Testis (tissue), 3 donors: ENCODE results near the gene PRKAG2. TPM values are rescaled to one million over a fixed set of nuclear protein-coding genes. Genes with fewer than 3 reads are reported as not detected.
A peak's percentile ranks its signal among the peaks of the same experiment; 100 is the strongest.
"Not testable (repeated sequence)": the region's sequence is repeated elsewhere in the genome, so short reads cannot be mapped to it uniquely, and the experiment has no call there.

Source experiments
- DNase-seq: peaks from one replicate; pipeline ENCODE4 v3.0.0-alpha.2; 2019
- H3K27ac ChIP-seq, 2 donors: fragments of 200-600 bp; sonication (generic); one replicate each; pipeline ENCODE4 v1.5.1; 2019
- H3K27me3 ChIP-seq: fragments of 200-600 bp; sonication (generic); one replicate; pipeline ENCODE4 v1.5.1; 2019
- H3K36me3 ChIP-seq: fragments of 200-600 bp; sonication (generic); one replicate; pipeline ENCODE4 v1.5.1; 2017; ENCODE audit warnings: low read depth; ENCODE audit errors: missing control alignments
- H3K4me1 ChIP-seq: fragments of 200-600 bp; sonication (generic); one replicate; pipeline ENCODE4 v1.5.1; 2019
- H3K4me3 ChIP-seq, 2 donors: fragments of 200-600 bp; sonication (generic); one replicate each; pipeline ENCODE4 v1.5.1; 2017 to 2019
- H3K9me3 ChIP-seq: fragments of 200-600 bp; sonication (generic); one replicate; pipeline ENCODE4 v1.5.1; 2017
- POLR2A ChIP-seq: fragments of 450-650 bp; IDR thresholded peaks from one replicate; pipeline ENCODE4 v1.6.1; 2017; ENCODE audit warnings: antibody characterized with exemption, mild to moderate bottlenecking, moderate library complexity
- WGBS, 2 donors: methylation state at CpG; one replicate each; pipeline ENCODE4 v1.1.5; 2018; 5-methylcytosine and 5-hydroxymethylcytosine counted together
- intact Hi-C: fragments of 100-400 bp; cut with DNase I; formaldehyde crosslinking; loops from one replicate; pipeline ENCODE4 v1.15.1; 2023; ENCODE audit warnings: low total_unique reads
- polyA plus RNA-seq: library from polyadenylated mRNA; stranded (reverse); fragments of 350-450 nt; fragmentation: Illumina TruSeq; extraction: RNeasy Lipid Tissue Mini Kit (QIAGEN cat#74804); gene quantifications from one replicate; pipeline ENCODE4 v1.2.3, GENCODE V29; 2014; ENCODE audit warnings: low read depth, low replicate concordance; ENCODE audit not compliant: insufficient read depth
- total RNA-seq, 2 donors: library from RNA; depleted of rRNA; stranded (reverse); fragments of >200 nt; gene quantifications; one replicate each; pipeline ENCODE4 v1.2.3, GENCODE V29; 2016
- TF ChIP-seq, protein P1 (sequence below), 3 experiments: fragments of 450-650 bp in 2 of 3; fragments of 200-600 bp in 1 of 3; sonication (generic) in 1 of 3; IDR thresholded peaks; one replicate each; pipeline ENCODE4 v1.5.1; 2016 to 2019; ENCODE audit warnings: antibody characterized with exemption in 3 of 3, mild to moderate bottlenecking in 2 of 3, moderate library complexity in 1 of 3

Gene PRKAG2
- total and polyA plus RNA-seq, 3 donors from 2014 or later, result 27.9 to 28.7 (median 28.6) TPM

DNA sequence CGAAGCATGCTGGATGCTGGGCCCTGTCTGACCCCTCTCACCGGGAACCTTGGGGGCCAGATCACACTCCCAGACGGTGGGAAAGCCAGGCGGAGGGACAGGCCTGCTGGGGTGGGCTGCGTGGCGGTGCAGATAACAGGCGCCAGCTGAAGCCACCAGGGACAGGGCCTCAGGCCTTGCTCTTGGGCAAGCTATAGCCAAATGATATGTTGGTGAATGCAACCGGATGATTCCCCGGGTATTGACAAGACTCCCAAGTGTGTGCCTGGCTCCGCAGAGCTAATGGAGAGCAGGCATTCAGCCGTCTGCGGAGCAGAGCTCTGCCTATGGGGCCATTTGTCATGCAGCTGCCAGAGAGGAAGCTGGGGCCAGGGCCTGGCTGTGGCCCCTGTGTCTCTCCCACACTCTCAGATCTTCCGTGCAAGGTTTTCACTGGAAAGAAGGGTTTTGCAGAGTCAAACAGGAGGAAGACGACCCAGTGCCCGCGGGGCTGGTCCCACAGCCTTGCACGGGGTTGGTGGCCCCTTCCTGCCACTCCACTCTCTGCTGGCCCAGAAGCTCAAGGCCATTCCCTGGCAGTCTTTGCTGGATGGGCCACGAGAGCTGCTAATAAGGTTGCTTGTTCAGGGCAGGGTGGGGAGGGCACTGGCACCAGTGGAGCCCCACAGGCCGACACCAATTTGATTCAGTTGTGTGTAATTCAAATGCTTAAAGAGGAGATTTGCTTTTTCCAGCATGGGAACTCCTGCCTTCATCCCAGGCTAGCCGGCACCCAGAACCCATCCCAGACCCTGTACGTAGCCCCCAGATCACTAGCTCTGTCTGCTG, 91.8 kb downstream of the PRKAG2 start:
- no peak for DNase-seq
- WGBS, 2 donors, result 86 to 88% methylated on average over 10 to 21 of the region's 21 CpGs
- intact Hi-C loops, result loop anchor here (10.0 kb wide), 1 partner anchor 140 kb away; no protein-coding TSS in a partner anchor
- no peaks in the 10 kb centered on the region for H3K9me3 ChIP-seq
- no peak for TF ChIP-seq POLR2A
- TF ChIP-seq, protein P1, sequence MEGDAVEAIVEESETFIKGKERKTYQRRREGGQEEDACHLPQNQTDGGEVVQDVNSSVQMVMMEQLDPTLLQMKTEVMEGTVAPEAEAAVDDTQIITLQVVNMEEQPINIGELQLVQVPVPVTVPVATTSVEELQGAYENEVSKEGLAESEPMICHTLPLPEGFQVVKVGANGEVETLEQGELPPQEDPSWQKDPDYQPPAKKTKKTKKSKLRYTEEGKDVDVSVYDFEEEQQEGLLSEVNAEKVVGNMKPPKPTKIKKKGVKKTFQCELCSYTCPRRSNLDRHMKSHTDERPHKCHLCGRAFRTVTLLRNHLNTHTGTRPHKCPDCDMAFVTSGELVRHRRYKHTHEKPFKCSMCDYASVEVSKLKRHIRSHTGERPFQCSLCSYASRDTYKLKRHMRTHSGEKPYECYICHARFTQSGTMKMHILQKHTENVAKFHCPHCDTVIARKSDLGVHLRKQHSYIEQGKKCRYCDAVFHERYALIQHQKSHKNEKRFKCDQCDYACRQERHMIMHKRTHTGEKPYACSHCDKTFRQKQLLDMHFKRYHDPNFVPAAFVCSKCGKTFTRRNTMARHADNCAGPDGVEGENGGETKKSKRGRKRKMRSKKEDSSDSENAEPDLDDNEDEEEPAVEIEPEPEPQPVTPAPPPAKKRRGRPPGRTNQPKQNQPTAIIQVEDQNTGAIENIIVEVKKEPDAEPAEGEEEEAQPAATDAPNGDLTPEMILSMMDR (IDR thresholded peaks at IDR 0.05), result no peak
- H3K27me3 ChIP-seq, result no peaks in the 10 kb centered on the region
- peaks cover 6% of the 10 kb centered on the region for H3K4me1 ChIP-seq
- H3K36me3 ChIP-seq, result no peaks in the 10 kb centered on the region
- no peak overlapping the region for H3K4me3 ChIP-seq
- H3K27ac ChIP-seq, result no peak overlapping the region

DNA sequence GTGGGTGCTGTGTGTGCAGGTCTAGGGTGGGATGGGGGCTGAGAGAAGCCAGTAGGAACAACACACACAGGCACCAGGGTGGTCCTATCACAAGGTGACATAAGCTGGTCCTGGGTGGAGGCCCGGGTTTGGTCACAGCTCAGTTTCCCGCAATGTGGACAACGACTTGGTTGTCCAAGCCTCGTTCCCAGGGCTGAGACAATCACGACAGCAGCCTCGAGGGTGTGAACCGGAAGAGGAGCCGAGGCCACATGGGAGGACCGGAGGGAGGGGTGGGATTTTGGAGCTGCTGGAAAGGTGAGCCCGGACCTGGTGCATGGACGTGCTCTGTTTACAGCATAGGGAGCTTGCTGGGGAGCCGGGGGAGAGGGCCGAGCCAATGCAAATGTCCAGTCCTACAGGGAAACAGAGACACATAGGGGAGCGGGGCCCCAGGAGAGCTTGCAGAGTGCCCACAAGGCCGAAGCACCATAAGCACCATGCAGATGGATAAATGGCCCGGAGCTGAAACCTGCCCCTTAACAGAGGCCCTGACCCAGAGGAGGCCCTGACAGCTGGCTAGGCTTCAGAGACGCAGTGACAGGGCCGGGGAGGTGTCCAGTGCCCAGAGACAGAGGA, 92.8 kb downstream of the PRKAG2 start:
- intact Hi-C loops, result loop anchor here (10.0 kb wide), 1 partner anchor 141 kb away; no protein-coding TSS in a partner anchor
- Histone ChIP-seq H3K9me3 (no peaks in the 10 kb centered on the region), H3K4me3 (no peak overlapping the region), H3K27ac (no peak overlapping the region), H3K4me1 (peaks cover 6% of the 10 kb centered on the region), H3K36me3 (no peaks in the 10 kb centered on the region), H3K27me3 (no peaks in the 10 kb centered on the region)
- DNase-seq, result no peak
- no peak for TF ChIP-seq POLR2A
- TF ChIP-seq, protein P1 (IDR thresholded peaks at IDR 0.05), result no peak
- 92 to 95% methylated on average over 16 to 18 of the region's 18 CpGs for WGBS, 2 donors

DNA sequence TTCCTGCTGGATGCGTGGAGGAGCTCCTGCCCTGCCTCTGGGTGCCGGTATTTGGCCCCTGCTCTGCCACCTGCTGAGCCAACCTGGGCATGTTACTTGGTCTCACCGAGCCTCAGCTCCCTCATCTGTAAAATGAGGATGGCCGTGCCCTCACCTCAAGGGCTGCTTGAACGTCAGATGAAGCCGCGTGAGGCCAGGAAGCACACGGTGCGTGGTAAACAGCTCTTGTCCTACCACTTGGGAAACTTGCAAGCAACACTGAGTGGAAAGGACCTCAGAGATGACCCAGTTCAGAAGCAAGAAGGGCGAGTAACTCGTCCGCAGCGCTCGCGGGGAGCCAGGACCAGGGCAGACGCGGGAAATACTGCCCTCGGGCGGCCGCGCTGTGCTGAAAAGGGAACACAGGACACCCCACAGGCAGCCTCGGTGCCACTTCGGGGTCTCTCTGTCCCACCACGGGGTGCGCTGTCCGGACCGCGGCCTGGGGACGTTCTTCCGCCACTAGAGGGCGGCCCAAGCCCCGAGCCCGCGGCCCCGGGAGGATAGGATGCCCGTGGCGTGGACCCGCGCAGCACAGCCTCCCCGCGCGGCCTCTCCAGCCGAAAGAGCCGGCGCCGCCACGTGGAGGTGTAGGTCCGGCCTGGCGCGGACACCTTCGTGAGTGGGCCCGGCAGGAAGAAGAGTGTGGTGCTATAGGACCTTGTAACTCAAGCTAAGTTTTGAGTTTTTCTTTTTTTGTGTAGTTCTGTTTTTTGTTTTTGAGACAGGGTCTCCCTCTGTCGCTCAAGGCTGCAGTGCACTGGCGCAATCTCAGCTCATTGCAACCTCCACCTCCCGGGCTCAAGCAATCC, 94.1 kb downstream of the PRKAG2 start:
- H3K4me3 ChIP-seq, result peak overlapping the region in 1 of 2 donors; percentile 32
- peak; percentile 77 for DNase-seq
- 6 to 13% methylated on average over 22 to 45 of the region's 55 CpGs for WGBS, 2 donors
- TF ChIP-seq, protein P1 (IDR thresholded peaks at IDR 0.05), result peak; percentile 67 to 85 (median 71)
- TF ChIP-seq POLR2A, result no peak
- peaks cover 6% of the 10 kb centered on the region for H3K4me1 ChIP-seq
- H3K27me3 ChIP-seq, result no peaks in the 10 kb centered on the region
- intact Hi-C loops, result loop anchor here (10.0 kb wide), 1 partner anchor 142 kb away; no protein-coding TSS in a partner anchor
- no peak overlapping the region for H3K27ac ChIP-seq
- H3K9me3 ChIP-seq, result no peaks in the 10 kb centered on the region
- no peaks in the 10 kb centered on the region for H3K36me3 ChIP-seq

DNA sequence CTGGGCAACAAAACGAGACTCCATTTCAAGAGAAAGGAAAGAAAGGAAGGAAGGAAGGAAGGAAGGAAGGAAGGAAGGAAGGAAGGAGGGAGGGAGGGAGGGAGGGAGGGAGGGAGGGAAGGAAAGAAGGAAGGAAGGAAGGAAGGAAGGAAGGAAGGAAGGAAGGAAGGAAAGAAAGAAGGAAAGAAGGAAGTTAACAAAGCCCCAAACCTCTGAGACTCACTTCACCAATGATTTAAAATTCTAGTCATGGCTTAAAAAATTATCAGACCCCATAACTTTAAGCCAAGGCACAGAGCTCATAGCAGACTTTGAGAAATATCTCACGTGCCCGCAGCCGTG, 94.7 kb downstream of the PRKAG2 start:
- H3K4me1 ChIP-seq, H3K27me3 ChIP-seq, H3K9me3 ChIP-seq, H3K36me3 ChIP-seq, DNase-seq, H3K27ac ChIP-seq, H3K4me3 ChIP-seq: not testable (repeated sequence)
- intact Hi-C loops, result loop anchor here (10.0 kb wide), 1 partner anchor 143 kb away; no protein-coding TSS in a partner anchor
- 46 to 51% methylated on average over 3 to 4 of the region's 4 CpGs for WGBS, 2 donors
